Neural progenitor cell (in vitro differentiated cells): ENCODE data around the gene UBE2Q2.

Experiments used
- EZH2 ChIP-seq: fragments of 200-600 bp; sonication (generic); IDR thresholded peaks from 2 replicates; pipeline ENCODE4 v1.6.1; 2017; ENCODE audit warnings: antibody characterized with exemption, mild to moderate bottlenecking, moderate library complexity
- EZH2phosphoT487 ChIP-seq: fragments of 200-600 bp; sonication (generic); IDR thresholded peaks from 2 replicates; pipeline ENCODE4 v1.6.1; 2017; ENCODE audit warnings: antibody characterized with exemption
- TF ChIP-seq, protein P1 (sequence below): fragments of 200-600 bp; sonication (generic); IDR thresholded peaks from 2 replicates; pipeline ENCODE4 v1.5.1; 2017; ENCODE audit warnings: antibody characterized with exemption, mild to moderate bottlenecking

DNA sequence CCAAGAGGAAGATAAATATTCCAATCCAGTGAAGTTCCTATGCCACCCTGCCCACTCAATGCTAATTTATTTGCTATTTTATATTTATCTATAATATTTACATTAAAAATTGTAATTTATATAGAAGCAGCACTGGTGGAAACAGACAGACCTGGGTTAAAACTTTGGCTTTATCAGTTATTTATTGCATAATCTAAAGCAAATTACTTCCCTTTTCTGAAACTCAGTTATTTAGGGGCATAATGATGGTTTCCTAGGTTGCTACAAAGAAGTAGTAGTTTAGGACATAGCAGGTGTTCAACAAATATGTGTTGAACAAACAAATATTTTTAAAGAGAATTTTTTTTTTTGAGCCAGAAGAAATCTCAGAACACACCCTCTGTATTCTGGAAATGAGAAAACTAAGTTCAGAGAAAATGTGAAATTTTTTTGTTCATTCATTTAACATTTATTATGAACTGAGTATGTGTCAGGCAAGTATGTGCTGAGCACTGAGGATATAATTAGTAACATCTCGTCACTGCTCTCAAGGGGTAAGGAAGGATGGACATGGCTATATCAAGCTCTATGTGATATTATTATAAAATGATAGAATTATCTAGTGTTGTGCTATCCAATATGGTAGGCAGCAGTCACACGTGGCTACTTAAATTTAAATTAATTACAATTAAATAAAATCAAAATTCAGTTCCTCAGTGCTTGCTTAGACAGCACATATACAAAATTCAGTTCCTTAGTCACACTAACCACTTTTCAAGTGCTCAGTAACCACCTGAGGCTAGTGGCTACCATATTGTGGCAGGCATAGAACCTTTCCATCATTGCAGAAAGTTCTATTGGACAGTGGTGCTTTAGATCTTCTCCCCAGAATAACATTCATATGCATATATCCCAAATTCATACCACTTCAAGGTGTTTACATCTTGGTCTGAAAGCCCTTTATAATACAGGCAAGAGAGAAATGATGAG is 7.0 kb upstream of the UBE2Q2 start:
- TF ChIP-seq, protein P1, sequence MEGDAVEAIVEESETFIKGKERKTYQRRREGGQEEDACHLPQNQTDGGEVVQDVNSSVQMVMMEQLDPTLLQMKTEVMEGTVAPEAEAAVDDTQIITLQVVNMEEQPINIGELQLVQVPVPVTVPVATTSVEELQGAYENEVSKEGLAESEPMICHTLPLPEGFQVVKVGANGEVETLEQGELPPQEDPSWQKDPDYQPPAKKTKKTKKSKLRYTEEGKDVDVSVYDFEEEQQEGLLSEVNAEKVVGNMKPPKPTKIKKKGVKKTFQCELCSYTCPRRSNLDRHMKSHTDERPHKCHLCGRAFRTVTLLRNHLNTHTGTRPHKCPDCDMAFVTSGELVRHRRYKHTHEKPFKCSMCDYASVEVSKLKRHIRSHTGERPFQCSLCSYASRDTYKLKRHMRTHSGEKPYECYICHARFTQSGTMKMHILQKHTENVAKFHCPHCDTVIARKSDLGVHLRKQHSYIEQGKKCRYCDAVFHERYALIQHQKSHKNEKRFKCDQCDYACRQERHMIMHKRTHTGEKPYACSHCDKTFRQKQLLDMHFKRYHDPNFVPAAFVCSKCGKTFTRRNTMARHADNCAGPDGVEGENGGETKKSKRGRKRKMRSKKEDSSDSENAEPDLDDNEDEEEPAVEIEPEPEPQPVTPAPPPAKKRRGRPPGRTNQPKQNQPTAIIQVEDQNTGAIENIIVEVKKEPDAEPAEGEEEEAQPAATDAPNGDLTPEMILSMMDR = no peak
- TF ChIP-seq EZH2 (no peak), EZH2phosphoT487 (no peak)
